ENCODE measurements around the gene ZNF664. TPM values are rescaled to one million over a fixed set of nuclear protein-coding genes. Genes with fewer than 3 reads are reported as not detected.
A peak's percentile ranks its signal among the peaks of the same experiment; 100 is the strongest.

The ZNF664 gene
- total RNA-seq, 2 experiments from 2014 or later: 42.2 to 46.0 TPM

DNA sequence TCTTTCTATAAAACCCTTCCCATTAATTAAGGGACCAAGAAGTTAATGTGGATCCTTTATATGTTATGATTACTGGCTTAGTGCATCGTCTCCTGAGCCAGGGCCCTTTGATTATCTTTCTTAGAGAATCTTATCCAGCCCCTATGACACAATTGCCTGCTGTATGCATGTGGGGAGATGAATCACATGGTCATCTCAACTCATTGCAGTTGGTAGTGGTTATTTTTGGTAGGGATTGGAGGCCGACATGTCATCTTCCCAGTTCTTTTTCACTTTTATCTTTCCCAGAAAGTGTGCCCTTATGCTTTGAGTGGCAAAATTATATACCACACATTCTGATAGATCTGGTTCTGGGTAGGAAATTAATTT lies 26.0 kb downstream of the ZNF664 start:
- Mint-ChIP-seq H3K27me3 (ENCODE audit: low read depth) (no peaks in the 10 kb centered on the region), H3K27ac (no peak overlapping the region), H3K4me1 (ENCODE audit: low read depth) (peaks cover 19% of the 10 kb centered on the region), H3K4me3 (no peak overlapping the region), H3K36me3 (ENCODE audit: low read depth) (peaks cover 4% of the 10 kb centered on the region), H3K9me3 (no peaks in the 10 kb centered on the region)
- CTCF ChIA-PET: no interaction called here
- intact Hi-C loops (cut with micrococcal nuclease): no loop called here
- DNase-seq: no peak

DNA sequence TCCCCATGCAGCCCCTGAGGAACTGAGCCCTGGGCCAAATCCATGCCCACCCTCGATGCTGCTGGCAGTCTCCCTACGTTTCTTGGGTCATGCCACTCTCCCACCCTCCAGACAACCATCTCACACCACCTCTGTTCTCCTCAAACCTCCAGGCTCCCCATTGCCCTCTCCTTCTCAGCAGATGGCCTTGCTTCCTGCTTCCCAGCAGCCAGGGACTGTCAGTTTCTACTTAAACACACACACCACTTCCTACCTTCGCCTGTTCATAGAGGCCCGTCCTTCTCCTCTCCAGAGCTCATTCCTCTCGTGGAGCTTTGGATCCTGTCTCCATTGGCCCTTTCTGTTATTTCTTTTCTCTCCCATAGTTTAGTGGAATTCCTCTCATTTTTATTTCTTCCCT lies 27.1 kb downstream of the ZNF664 start:
- H3K36me3 Mint-ChIP-seq (ENCODE audit: low read depth): no peaks in the 10 kb centered on the region
- H3K4me1 Mint-ChIP-seq (ENCODE audit: low read depth): peaks cover 13% of the 10 kb centered on the region
- no peaks in the 10 kb centered on the region for H3K9me3 Mint-ChIP-seq
- intact Hi-C loops (cut with micrococcal nuclease): loop anchor here (10.0 kb wide), 1 partner anchor 635 kb away; the partner anchor contains the start of gene SBNO1
- no peaks in the 10 kb centered on the region for H3K27me3 Mint-ChIP-seq (ENCODE audit: low read depth)
- no peak overlapping the region for H3K4me3 Mint-ChIP-seq
- DNase-seq: no peak
- no peak overlapping the region for H3K27ac Mint-ChIP-seq
- CTCF ChIA-PET: interaction anchor here (1.8 kb wide), 1 partner anchor 95 kb away, joined by 5 read pairs; no protein-coding TSS in a partner anchor

DNA sequence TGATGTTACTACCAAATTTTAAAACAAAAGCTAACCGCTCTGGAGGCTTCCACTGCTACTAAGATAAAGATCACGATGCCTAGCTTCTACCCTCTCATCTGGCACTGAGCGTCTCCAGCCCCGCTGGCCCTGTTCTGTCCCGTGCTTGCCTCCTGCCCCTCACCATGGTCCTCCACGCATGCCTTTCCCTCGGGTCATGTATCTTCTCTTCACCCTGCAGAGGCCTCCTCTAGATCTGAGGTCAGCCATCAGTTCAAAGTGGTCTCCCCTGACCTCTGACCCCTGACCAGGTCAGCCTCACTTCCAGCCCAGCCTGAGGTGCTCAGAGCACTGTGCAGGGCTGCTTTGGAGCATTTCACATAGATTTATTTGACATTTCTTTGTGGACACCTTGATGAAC lies 28.3 kb downstream of the ZNF664 start:
- DNase-seq: no peak
- no peak overlapping the region for H3K27ac Mint-ChIP-seq
- CTCF ChIA-PET: interaction anchor here (1.8 kb wide), 1 partner anchor 96 kb away, joined by 5 read pairs; no protein-coding TSS in a partner anchor
- H3K4me3 Mint-ChIP-seq: no peak overlapping the region
- H3K27me3 Mint-ChIP-seq (ENCODE audit: low read depth): no peaks in the 10 kb centered on the region
- intact Hi-C loops (cut with micrococcal nuclease): loop anchor here (10.0 kb wide), 1 partner anchor 637 kb away; the partner anchor contains the start of gene SBNO1
- H3K4me1 Mint-ChIP-seq (ENCODE audit: low read depth): peaks cover 12% of the 10 kb centered on the region
- no peaks in the 10 kb centered on the region for H3K36me3 Mint-ChIP-seq (ENCODE audit: low read depth)
- no peaks in the 10 kb centered on the region for H3K9me3 Mint-ChIP-seq

GRCh38 chr12:124002021-124002644 lies 29.1 kb downstream of the ZNF664 start:
- no peak for DNase-seq
- no peaks in the 10 kb centered on the region for H3K9me3 Mint-ChIP-seq
- peaks cover 17% of the 10 kb centered on the region for H3K4me1 Mint-ChIP-seq (ENCODE audit: low read depth)
- H3K27me3 Mint-ChIP-seq (ENCODE audit: low read depth): no peaks in the 10 kb centered on the region
- H3K27ac Mint-ChIP-seq: no peak overlapping the region
- CTCF ChIA-PET: interaction anchor here (0.8 to 1.8 kb wide), 2 partner anchors 12 to 97 kb away, joined by 3 to 5 read pairs; no protein-coding TSS in a partner anchor
- H3K36me3 Mint-ChIP-seq (ENCODE audit: low read depth): no peaks in the 10 kb centered on the region
- intact Hi-C loops (cut with micrococcal nuclease): loop anchor here (10.0 kb wide), 1 partner anchor 637 kb away; the partner anchor contains the start of gene SBNO1
- H3K4me3 Mint-ChIP-seq: no peak overlapping the region

GRCh38 chr12:124002654-124003053 lies 29.6 kb downstream of the ZNF664 start:
- CTCF ChIA-PET: interaction anchor here (0.8 kb wide), 1 partner anchor 12 kb away, joined by 3 read pairs; no protein-coding TSS in a partner anchor
- Mint-ChIP-seq H3K4me1 (ENCODE audit: low read depth) (peaks cover 22% of the 10 kb centered on the region), H3K27me3 (ENCODE audit: low read depth) (no peaks in the 10 kb centered on the region), H3K27ac (no peak overlapping the region), H3K36me3 (ENCODE audit: low read depth) (no peaks in the 10 kb centered on the region), H3K4me3 (no peak overlapping the region), H3K9me3 (no peaks in the 10 kb centered on the region)
- intact Hi-C loops (cut with micrococcal nuclease): loop anchor here (10.0 kb wide), 1 partner anchor 638 kb away; the partner anchor contains the start of gene SBNO1
- DNase-seq: no peak

GRCh38 chr12:124004233-124004875 lies 31.3 kb downstream of the ZNF664 start:
- Mint-ChIP-seq H3K27me3 (ENCODE audit: low read depth) (no peaks in the 10 kb centered on the region), H3K27ac (no peak overlapping the region), H3K9me3 (no peaks in the 10 kb centered on the region), H3K36me3 (ENCODE audit: low read depth) (no peaks in the 10 kb centered on the region), H3K4me3 (no peak overlapping the region), H3K4me1 (ENCODE audit: low read depth) (peaks cover 32% of the 10 kb centered on the region)
- intact Hi-C loops (cut with micrococcal nuclease): loop anchor here (10.0 kb wide), 1 partner anchor 640 kb away; the partner anchor contains the start of gene SBNO1
- no peak for DNase-seq
- CTCF ChIA-PET: no interaction called here

DNA sequence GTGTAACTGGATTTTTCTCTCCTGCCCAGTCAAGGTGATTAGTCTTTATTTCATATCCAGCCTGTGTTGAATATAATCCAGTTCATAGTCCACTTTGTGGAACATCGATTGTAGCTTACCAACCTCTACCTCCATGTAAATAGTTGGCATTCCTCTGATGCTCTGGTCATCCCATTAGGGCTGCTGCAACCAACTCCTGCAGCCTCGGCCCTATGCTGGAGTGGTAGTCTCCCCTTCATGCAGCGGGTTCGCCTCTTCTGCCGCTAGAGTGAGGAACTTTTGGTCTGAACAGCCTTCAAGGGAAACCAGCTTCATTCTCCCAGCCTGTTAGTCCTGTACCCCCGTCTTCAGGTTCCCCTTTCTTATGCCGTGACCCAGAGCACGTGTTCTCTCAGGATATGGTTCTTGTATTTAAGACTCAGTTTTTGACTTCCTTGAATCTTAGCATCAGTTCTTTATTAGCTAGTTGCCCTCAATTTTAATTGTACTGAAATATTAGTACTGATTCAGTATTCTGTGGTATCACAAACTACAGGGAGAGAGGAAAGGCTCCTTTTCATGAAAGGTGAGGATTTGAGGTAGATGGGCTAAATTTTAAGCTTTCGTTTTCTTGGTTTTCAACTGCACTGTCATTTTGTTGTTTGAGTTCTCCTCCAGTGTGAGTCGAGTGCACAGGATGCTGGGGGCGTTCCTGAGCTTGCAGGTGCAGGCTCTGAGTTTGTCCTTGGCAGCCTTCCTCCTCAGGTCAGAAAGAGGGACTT lies 33.2 kb downstream of the ZNF664 start:
- no peaks in the 10 kb centered on the region for H3K27me3 Mint-ChIP-seq (ENCODE audit: low read depth)

DNA sequence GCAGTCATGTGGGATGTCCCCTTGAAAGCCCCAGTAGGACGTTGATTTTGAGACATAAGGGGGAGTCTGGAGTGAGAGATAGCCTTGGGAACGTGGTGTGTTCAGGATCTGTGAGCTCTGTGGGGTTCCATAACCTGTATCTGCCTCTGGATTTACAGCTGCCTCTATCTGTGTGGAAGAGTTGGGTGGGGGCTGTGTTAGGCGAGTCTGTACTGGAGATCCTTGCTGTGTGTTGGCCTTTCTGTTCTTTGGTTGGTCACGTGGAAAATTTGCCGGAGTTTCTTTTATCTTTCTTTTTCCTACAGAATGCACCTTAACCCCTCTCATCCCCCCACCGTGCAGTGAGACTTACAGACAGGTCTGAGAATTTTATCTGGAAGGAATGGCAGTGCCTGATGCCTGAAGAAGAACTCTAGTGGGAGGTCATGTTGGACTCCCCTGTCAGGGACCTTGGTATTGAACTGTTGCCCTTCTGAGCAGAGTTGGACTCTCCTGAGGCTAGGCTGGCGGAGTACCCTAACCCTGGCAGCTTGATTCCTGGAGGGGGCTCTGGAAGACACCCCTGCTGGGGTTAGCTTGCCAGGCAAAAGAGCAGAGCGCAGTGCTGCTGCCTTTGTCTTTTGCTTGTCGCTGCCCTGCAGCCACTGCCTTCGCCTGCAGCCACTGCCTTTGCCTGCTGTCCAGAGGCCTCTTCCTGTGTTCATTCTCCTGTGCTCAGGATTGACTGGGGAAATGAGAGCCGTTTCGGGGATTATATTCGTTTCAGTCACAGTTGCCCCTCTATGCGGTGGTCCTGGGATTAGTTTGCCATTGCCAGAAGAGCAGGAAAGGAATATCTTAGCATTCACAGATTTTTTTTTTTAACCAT lies 34.1 kb downstream of the ZNF664 start:
- H3K9me3 Mint-ChIP-seq: no peaks in the 10 kb centered on the region
- CTCF ChIA-PET: interaction anchor here (0.7 to 1.7 kb wide), 2 partner anchors 9 to 28 kb away, joined by 3 read pairs; no protein-coding TSS in a partner anchor
- DNase-seq: no peak
- peaks cover 3% of the 10 kb centered on the region for H3K36me3 Mint-ChIP-seq (ENCODE audit: low read depth)
- intact Hi-C loops (cut with micrococcal nuclease): loop anchor here (2.0 to 10.0 kb wide), 2 partner anchors 36 to 642 kb away; partner anchors contain the start of gene SBNO1
- H3K27me3 Mint-ChIP-seq (ENCODE audit: low read depth): no peaks in the 10 kb centered on the region
- H3K4me3 Mint-ChIP-seq: peak overlapping the region; percentile 30
- H3K4me1 Mint-ChIP-seq (ENCODE audit: low read depth): peaks cover 32% of the 10 kb centered on the region
- no peak overlapping the region for H3K27ac Mint-ChIP-seq

More for the DNA sequence above, 33.2 kb downstream of the ZNF664 start:
- H3K9me3 Mint-ChIP-seq: no peaks in the 10 kb centered on the region
- CTCF ChIA-PET: interaction anchor here (0.7 to 1.7 kb wide), 3 partner anchors 10 to 44 kb away, joined by 3 read pairs; no protein-coding TSS in a partner anchor
- no peaks in the 10 kb centered on the region for H3K36me3 Mint-ChIP-seq (ENCODE audit: low read depth)
- H3K4me1 Mint-ChIP-seq (ENCODE audit: low read depth): peaks cover 32% of the 10 kb centered on the region
- H3K27ac Mint-ChIP-seq: peak overlapping the region; percentile 19
- intact Hi-C loops (cut with micrococcal nuclease): loop anchor here (2.0 to 10.0 kb wide), 2 partner anchors 35 to 641 kb away; partner anchors contain the start of gene SBNO1
- peak overlapping the region; percentile 30 for H3K4me3 Mint-ChIP-seq
- DNase-seq: peak; percentile 70

DNA sequence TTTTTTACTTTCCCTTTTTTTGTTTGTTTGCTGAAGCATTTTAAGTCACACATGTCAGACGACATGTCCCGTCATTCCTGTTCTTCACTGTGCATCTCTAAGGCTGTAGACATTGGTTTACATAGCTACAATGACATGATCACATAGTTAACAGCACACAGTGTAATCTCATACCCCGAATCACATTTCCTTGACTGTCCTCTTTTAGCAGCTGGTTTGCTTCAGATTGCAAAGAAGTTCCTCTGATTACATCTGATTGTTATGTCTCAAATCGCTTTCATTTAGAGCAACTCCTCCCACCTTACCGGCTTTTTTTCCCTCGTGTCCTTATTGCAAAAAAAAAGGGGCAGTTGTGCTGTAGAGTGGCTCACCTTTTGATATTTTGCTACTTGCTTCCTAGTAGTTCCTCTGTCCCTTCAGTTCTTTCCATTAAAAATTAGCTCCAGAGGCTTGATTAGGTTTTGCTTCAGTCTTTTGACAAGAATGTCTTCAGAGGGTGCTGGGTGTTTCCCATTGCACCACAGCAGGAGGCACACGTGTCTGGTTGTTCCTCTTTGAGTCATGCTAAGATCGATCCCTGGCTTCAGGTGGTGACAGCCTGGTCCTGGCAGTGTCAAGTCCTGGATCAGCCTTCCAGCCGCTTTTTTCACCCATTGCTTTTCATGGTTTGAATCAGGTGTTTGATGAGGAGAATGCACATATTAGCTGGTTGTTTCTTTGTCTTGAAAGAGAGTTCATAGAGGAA lies 35.0 kb downstream of the ZNF664 start:
- CTCF ChIA-PET: interaction anchor here (1.4 kb wide), 1 partner anchor 17 kb away, joined by 3 read pairs; no protein-coding TSS in a partner anchor
- Mint-ChIP-seq H3K4me3 (no peak overlapping the region), H3K27ac (peak overlapping the region; percentile 0), H3K9me3 (no peaks in the 10 kb centered on the region), H3K36me3 (ENCODE audit: low read depth) (peaks cover 8% of the 10 kb centered on the region), H3K4me1 (ENCODE audit: low read depth) (peaks cover 32% of the 10 kb centered on the region), H3K27me3 (ENCODE audit: low read depth) (no peaks in the 10 kb centered on the region)
- DNase-seq: peak; percentile 51
- intact Hi-C loops (cut with micrococcal nuclease): loop anchor here (2.0 to 10.0 kb wide), 2 partner anchors 37 to 643 kb away; partner anchors contain the start of gene SBNO1

GRCh38 chr12:124008595-124008994 lies 35.6 kb downstream of the ZNF664 start:
- H3K36me3 Mint-ChIP-seq (ENCODE audit: low read depth): peaks cover 11% of the 10 kb centered on the region
- H3K9me3 Mint-ChIP-seq: no peaks in the 10 kb centered on the region
- H3K27me3 Mint-ChIP-seq (ENCODE audit: low read depth): no peaks in the 10 kb centered on the region
- CTCF ChIA-PET: interaction anchor here (1.4 kb wide), 1 partner anchor 17 kb away, joined by 3 read pairs; no protein-coding TSS in a partner anchor
- DNase-seq: no peak
- H3K4me3 Mint-ChIP-seq: no peak overlapping the region
- H3K27ac Mint-ChIP-seq: no peak overlapping the region
- intact Hi-C loops (cut with micrococcal nuclease): loop anchor here (10.0 kb wide), 1 partner anchor 644 kb away; the partner anchor contains the start of gene SBNO1
- peaks cover 32% of the 10 kb centered on the region for H3K4me1 Mint-ChIP-seq (ENCODE audit: low read depth)
